PC-3 (cell line): ENCODE results near the gene IRAK4. TPM values are rescaled to one million over a fixed set of nuclear protein-coding genes. Genes with fewer than 3 reads are reported as not detected.
"Not testable (repeated sequence)": the region's sequence is repeated elsewhere in the genome, so short reads cannot be mapped to it uniquely, and the experiment has no call there.

Experiments
- ATAC-seq: fragments of 200-7000 bp; cut with Tn5 transposase; 2 replicates; pipeline ENCODE4 v1.9.1; 2020; ENCODE audit warnings: mild to moderate bottlenecking, moderate library complexity
- BruUV-seq: library from RNA; stranded (reverse); fragments of 400-500 nt; replicated peaks from 2 replicates; lab custom pipeline; 2021; lab: Mats Ljungman, UMichigan
- CTCF ChIA-PET: fragments of 300-600 bp; sonication (Branson Sonifier 250); formaldehyde crosslinking; loops from one replicate; lab custom pipeline; 2022; ENCODE audit warnings: antibody characterized with exemption; lab: Charles Lee
- POLR2A ChIA-PET: fragments of 300-600 bp; sonication (Branson Sonifier 250); formaldehyde crosslinking; loops from one replicate; lab custom pipeline; 2022; ENCODE audit warnings: antibody characterized with exemption; ENCODE audit not compliant: unreplicated experiment; lab: Charles Lee
- DNase-seq: peaks from one replicate; pipeline ENCODE4 v3.0.0-alpha.2; 2015
- H2AFZ ChIP-seq: fragments of 300-600 bp; sonication (generic); 2 replicates; pipeline ENCODE4 v1.6.0; 2016; ENCODE audit warnings: antibody characterized with exemption, low read length
- H3F3A ChIP-seq: fragments of 300-600 bp; sonication (generic); one replicate; pipeline ENCODE4 v1.6.0; 2017; ENCODE audit warnings: antibody characterized with exemption, low read length, control low read depth, mild to moderate bottlenecking; ENCODE audit not compliant: unreplicated experiment
- H3K27ac ChIP-seq: fragments of 300-600 bp; sonication (generic); 2 replicates; pipeline ENCODE4 v1.5.1; 2016; ENCODE audit warnings: mild to moderate bottlenecking, low read length
- H3K27me3 ChIP-seq: fragments of 300-600 bp; sonication (generic); 2 replicates; pipeline ENCODE4 v1.6.1; 2016; ENCODE audit warnings: low read length, mixed read lengths
- H3K36me3 ChIP-seq: fragments of 300-600 bp; sonication (generic); 2 replicates; pipeline ENCODE4 v1.6.1; 2016; ENCODE audit warnings: low read depth, mixed run types, low read length, mixed read lengths
- H3K4me1 ChIP-seq: fragments of 300-600 bp; sonication (generic); 2 replicates; pipeline ENCODE4 v1.5.1; 2016; ENCODE audit warnings: low read length; ENCODE audit not compliant: insufficient read depth
- H3K4me2 ChIP-seq: fragments of 300-600 bp; sonication (generic); 2 replicates; pipeline ENCODE4 v1.6.0; 2016; ENCODE audit warnings: low read length
- H3K4me3 ChIP-seq: fragments of 300-600 bp; sonication (generic); 2 replicates; pipeline ENCODE4 v1.5.1; 2016; ENCODE audit warnings: mild to moderate bottlenecking, low read length, mixed read lengths
- H3K79me2 ChIP-seq: fragments of 300-600 bp; sonication (generic); 2 replicates; pipeline ENCODE4 v1.6.1; 2017; ENCODE audit warnings: low read length, mixed read lengths
- H3K9ac ChIP-seq: fragments of 300-600 bp; sonication (generic); 2 replicates; pipeline ENCODE4 v1.6.0; 2016; ENCODE audit warnings: mild to moderate bottlenecking, low read length
- H3K9me2 ChIP-seq: fragments of 300-600 bp; sonication (generic); replicated peaks from 2 replicates; pipeline ENCODE4 v1.6.1; 2016; ENCODE audit warnings: mixed run types, low read length, mixed read lengths
- H3K9me3 ChIP-seq: fragments of 300-600 bp; sonication (generic); 2 replicates; pipeline ENCODE4 v1.6.1; 2016; ENCODE audit warnings: low read length, mixed read lengths
- H4K20me1 ChIP-seq: fragments of 300-600 bp; sonication (generic); 2 replicates; pipeline ENCODE4 v1.6.1; 2016; ENCODE audit warnings: low read length, mixed read lengths
- CTCF ChIP-seq: fragments of 300-600 bp; sonication (generic); conservative IDR thresholded peaks from 2 replicates; pipeline ENCODE4 v1.5.1; 2017; ENCODE audit warnings: antibody characterized with exemption, low read depth, mild to moderate bottlenecking, low read length
- EZH2 ChIP-seq: fragments of 300-600 bp; sonication (generic); IDR thresholded peaks from one replicate; pipeline ENCODE4 v1.6.1; 2017; ENCODE audit warnings: antibody characterized with exemption, mild to moderate bottlenecking, low read length; ENCODE audit not compliant: unreplicated experiment
- EZH2phosphoT487 ChIP-seq: fragments of 300-600 bp; sonication (generic); IDR thresholded peaks from 2 replicates; pipeline ENCODE4 v1.6.1; 2018; ENCODE audit warnings: mild to moderate bottlenecking, antibody characterized with exemption, low read length, borderline replicate concordance
- intact Hi-C: fragments of 100-400 bp; cut with micrococcal nuclease; formaldehyde crosslinking; loops from 2 replicates; pipeline ENCODE4 v1.9.0; 2023
- total RNA-seq: library from RNA; depleted of rRNA; stranded (reverse); fragments of >200 nt; gene quantifications from 2 replicates; pipeline ENCODE4 v1.2.3, GENCODE V29; 2014

The IRAK4 gene
- total RNA-seq, 1 experiment from 2014 or later, result 8.9 TPM

- BruUV-seq, result no TSS peak
- Histone ChIP-seq H3K4me2 (no peak overlapping the region), H3K9ac (no peak overlapping the region), H3K9me3 (no peaks in the 10 kb centered on the region), H3K79me2 (peaks cover 17% of the 10 kb centered on the region; the same call in 1 of the 2 replicates), H2AFZ (no peak overlapping the region), H3F3A (no peaks in the 10 kb centered on the region), H3K27me3 (no peaks in the 10 kb centered on the region), H3K4me1 (0 out of 2 replicates have a peak, but pooled peaks cover 3% of the 10 kb centered on the region), H3K27ac (no peak overlapping the region), H4K20me1 (no peaks in the 10 kb centered on the region), H3K4me3 (no peak overlapping the region), H3K9me2 (no peaks in the 10 kb centered on the region), H3K36me3 (peaks cover 19% of the 10 kb centered on the region)
- ATAC-seq (no peak), DNase-seq (no peak)
- no peak for TF ChIP-seq EZH2
- no peak for TF ChIP-seq EZH2phosphoT487
- no peak for TF ChIP-seq CTCF
- intact Hi-C loops, result no loop called here
- POLR2A ChIA-PET, result no interaction called here
- CTCF ChIA-PET, result no interaction called here
Observed at GRCh38 chr12:43750814-43751213, 7.9 kb upstream of the IRAK4 start.

- CTCF ChIA-PET, H2AFZ ChIP-seq, H3K27me3 ChIP-seq, H3K4me2 ChIP-seq, BruUV-seq, DNase-seq, H3K27ac ChIP-seq, intact Hi-C loops, H4K20me1 ChIP-seq, H3F3A ChIP-seq, H3K9me2 ChIP-seq, POLR2A ChIA-PET, H3K9ac ChIP-seq, ATAC-seq, H3K4me3 ChIP-seq, H3K4me1 ChIP-seq, H3K9me3 ChIP-seq: not testable (repeated sequence)
- Histone ChIP-seq H3K36me3 (peaks cover 15% of the 10 kb centered on the region), H3K79me2 (peaks cover 22% of the 10 kb centered on the region)
Observed at GRCh38 chr12:43751360-43751759, 7.4 kb upstream of the IRAK4 start.

DNA sequence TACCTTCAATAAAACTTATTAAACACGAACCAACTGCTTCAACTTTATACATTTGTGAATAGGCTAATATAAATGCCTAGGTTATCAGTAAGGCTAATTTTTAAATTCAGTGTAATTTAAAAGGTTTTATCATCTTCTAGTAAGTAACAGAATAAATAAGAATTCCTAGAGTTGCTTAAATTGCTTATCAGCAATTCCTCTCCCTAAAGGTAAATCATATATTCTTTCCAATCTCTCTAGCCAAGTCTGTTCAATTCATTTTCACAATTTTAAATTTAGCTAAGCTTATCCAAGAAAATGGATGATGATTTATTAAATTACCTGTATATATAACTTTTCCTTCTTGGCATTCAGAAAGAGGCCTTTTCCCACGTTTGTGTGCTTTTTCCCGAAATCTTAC lies 4.7 kb upstream of the IRAK4 start:
- no peaks in the 10 kb centered on the region for H4K20me1 ChIP-seq
- no peaks in the 10 kb centered on the region for H3K9me2 ChIP-seq
- H3K4me2 ChIP-seq, result peak overlapping the region; percentile 35; the same call in 1 of the 2 replicates
- H3K36me3 ChIP-seq, result peaks cover 15% of the 10 kb centered on the region
- ChIA-PET POLR2A (no interaction called here), CTCF (no interaction called here)
- no peaks in the 10 kb centered on the region for H3K27me3 ChIP-seq
- no peak for TF ChIP-seq CTCF
- H3K9me3 ChIP-seq, result no peaks in the 10 kb centered on the region
- ATAC-seq, result no peak
- H3K9ac ChIP-seq, result no peak overlapping the region
- no TSS peak for BruUV-seq
- H3K27ac ChIP-seq, result no peak overlapping the region
- H2AFZ ChIP-seq, result no peak overlapping the region
- no peaks in the 10 kb centered on the region for H3F3A ChIP-seq
- intact Hi-C loops, result no loop called here
- H3K4me1 ChIP-seq, result peaks cover 14% of the 10 kb centered on the region
- peaks cover 43% of the 10 kb centered on the region for H3K79me2 ChIP-seq
- H3K4me3 ChIP-seq, result peak overlapping the region; percentile 26; the same call in 1 of the 2 replicates
- DNase-seq, result no peak
